ENCODE measurements around the gene DCBLD1. TPM values are rescaled to one million over a fixed set of nuclear protein-coding genes. Genes with fewer than 3 reads are reported as not detected.

DCBLD1 gene
- total and polyA plus RNA-seq, 2 of the 13 experiments (the other 11 are each of a cell fraction or from before 2014, with no cell fraction given) = 23.2 to 41.5 TPM

DNA sequence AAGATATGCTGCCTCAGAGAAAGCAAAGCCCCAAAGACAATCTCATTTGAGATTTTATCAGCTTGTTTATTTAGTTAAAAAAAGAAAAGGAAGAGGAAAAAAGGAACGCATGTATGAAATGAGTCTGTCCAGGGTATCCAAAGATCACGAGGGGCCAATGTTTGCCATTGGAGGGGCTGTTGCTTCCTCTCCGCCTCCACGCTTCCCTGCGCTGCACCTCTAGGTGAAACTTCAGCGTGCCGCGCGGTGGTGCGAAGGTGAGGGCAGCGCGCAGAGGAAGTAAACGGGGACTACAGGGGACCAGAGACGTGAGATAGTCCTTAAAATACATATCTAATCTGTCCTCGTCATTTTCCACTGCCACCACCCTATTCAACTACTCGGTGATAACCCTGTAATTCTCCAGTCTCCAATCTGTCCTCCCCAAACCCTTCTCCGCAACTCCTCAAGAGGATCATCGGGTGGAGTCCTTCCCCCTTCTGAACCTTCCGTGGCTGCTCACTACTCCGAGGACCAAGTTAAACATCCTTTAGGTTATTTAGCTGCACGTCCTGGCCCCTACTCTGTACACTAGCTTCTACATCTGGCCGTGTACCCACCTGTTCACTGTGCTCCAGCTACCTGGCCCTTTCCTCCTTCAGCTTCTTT is 1.1 kb upstream of the DCBLD1 start (continued):
- no peak for TF ChIP-seq GPN1 (CRISPR knock-in tag; IDR thresholded peaks at IDR 0.05; ENCODE audit: borderline replicate concordance)
- no peak for TF ChIP-seq NR3C1 (CRISPR knock-in tag; IDR thresholded peaks at IDR 0.05)
- TF ChIP-seq RBM39 (IDR thresholded peaks at IDR 0.05; ENCODE audit: low read depth, low read length, poor library complexity, severe bottlenecking) = no peak
- peak; percentile 92 for TF ChIP-seq SP5 (CRISPR knock-in tag; IDR thresholded peaks at IDR 0.05; ENCODE audit: borderline replicate concordance, low read depth)
- TF ChIP-seq MZF1 (CRISPR knock-in tag; IDR thresholded peaks at IDR 0.05; ENCODE audit: borderline replicate concordance) = no peak
- no peak for TF ChIP-seq ZFX (CRISPR knock-in tag; IDR thresholded peaks at IDR 0.05; ENCODE audit: low read depth)
- TF ChIP-seq FOSL2 (CRISPR knock-in tag; IDR thresholded peaks at IDR 0.05) = peak; percentile 70
- peak; percentile 82; the same call in 1 of the 2 replicates for TF ChIP-seq FOXC1 (CRISPR knock-in tag; IDR thresholded peaks at IDR 0.05; ENCODE audit: borderline replicate concordance)
- TF ChIP-seq CBX1 (IDR thresholded peaks at IDR 0.05; ENCODE audit: low read depth) = no peak
- TF ChIP-seq ZNF691 (CRISPR knock-in tag; IDR thresholded peaks at IDR 0.05; ENCODE audit: borderline replicate concordance, low read depth) = no peak
- TF ChIP-seq, protein P1, sequence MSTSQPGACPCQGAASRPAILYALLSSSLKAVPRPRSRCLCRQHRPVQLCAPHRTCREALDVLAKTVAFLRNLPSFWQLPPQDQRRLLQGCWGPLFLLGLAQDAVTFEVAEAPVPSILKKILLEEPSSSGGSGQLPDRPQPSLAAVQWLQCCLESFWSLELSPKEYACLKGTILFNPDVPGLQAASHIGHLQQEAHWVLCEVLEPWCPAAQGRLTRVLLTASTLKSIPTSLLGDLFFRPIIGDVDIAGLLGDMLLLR (CRISPR knock-in tag; IDR thresholded peaks at IDR 0.05) = peak; percentile 71; the same call in 1 of the 2 replicates
- TF ChIP-seq TCF7L2 (IDR thresholded peaks at IDR 0.05; ENCODE audit: low read depth, low read length) = peak; percentile 42; the same call in 1 of the 2 replicates
- peak; percentile 27; the same call in 1 of the 2 replicates for TF ChIP-seq ZNF264 (CRISPR knock-in tag; IDR thresholded peaks at IDR 0.05)
- peak; percentile 48; the same call in 1 of the 2 replicates for TF ChIP-seq GFI1 (CRISPR knock-in tag; IDR thresholded peaks at IDR 0.05; ENCODE audit: borderline replicate concordance)
- TF ChIP-seq KAT2B (IDR thresholded peaks at IDR 0.05; ENCODE audit: borderline replicate concordance, low read depth, low read length) = no peak
- no peak for TF ChIP-seq CBX2 (IDR thresholded peaks at IDR 0.05; ENCODE audit: low read depth, low read length)
- no peak for TF ChIP-seq CBX2 (CRISPR knock-in tag; IDR thresholded peaks at IDR 0.05; ENCODE audit: low read depth)
- TF ChIP-seq SP4 (CRISPR knock-in tag; IDR thresholded peaks at IDR 0.05) = no peak
- TF ChIP-seq ZNF260 (CRISPR knock-in tag; IDR thresholded peaks at IDR 0.05; ENCODE audit: borderline replicate concordance, low read depth) = no peak
- TF ChIP-seq, protein P2, sequence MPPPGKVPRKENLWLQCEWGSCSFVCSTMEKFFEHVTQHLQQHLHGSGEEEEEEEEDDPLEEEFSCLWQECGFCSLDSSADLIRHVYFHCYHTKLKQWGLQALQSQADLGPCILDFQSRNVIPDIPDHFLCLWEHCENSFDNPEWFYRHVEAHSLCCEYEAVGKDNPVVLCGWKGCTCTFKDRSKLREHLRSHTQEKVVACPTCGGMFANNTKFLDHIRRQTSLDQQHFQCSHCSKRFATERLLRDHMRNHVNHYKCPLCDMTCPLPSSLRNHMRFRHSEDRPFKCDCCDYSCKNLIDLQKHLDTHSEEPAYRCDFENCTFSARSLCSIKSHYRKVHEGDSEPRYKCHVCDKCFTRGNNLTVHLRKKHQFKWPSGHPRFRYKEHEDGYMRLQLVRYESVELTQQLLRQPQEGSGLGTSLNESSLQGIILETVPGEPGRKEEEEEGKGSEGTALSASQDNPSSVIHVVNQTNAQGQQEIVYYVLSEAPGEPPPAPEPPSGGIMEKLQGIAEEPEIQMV (CRISPR knock-in tag; IDR thresholded peaks at IDR 0.05; ENCODE audit: low read depth) = 0 out of 2 replicates have a peak, but pooled peaks have one; percentile 30
- TF ChIP-seq ZNF44 (CRISPR knock-in tag; IDR thresholded peaks at IDR 0.05) = 0 out of 2 replicates have a peak, but pooled peaks have one; percentile 55
- peak; percentile 41; the same call in 1 of the 2 replicates for TF ChIP-seq ZNF766 (CRISPR knock-in tag; IDR thresholded peaks at IDR 0.05; ENCODE audit: borderline replicate concordance)
- TF ChIP-seq ZNF430 (CRISPR knock-in tag; IDR thresholded peaks at IDR 0.05) = peak; percentile 75; the same call in 1 of the 2 replicates
- peak; percentile 73; the same call in 1 of the 2 replicates for TF ChIP-seq ZBTB20 (CRISPR knock-in tag; IDR thresholded peaks at IDR 0.05; ENCODE audit: borderline replicate concordance, low read depth)
- TF ChIP-seq, protein P3, sequence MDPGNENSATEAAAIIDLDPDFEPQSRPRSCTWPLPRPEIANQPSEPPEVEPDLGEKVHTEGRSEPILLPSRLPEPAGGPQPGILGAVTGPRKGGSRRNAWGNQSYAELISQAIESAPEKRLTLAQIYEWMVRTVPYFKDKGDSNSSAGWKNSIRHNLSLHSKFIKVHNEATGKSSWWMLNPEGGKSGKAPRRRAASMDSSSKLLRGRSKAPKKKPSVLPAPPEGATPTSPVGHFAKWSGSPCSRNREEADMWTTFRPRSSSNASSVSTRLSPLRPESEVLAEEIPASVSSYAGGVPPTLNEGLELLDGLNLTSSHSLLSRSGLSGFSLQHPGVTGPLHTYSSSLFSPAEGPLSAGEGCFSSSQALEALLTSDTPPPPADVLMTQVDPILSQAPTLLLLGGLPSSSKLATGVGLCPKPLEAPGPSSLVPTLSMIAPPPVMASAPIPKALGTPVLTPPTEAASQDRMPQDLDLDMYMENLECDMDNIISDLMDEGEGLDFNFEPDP (CRISPR knock-in tag; conservative IDR thresholded peaks at IDR 0.05) = 0 out of 2 replicates have a peak, but pooled peaks have one; percentile 93
- no peak for TF ChIP-seq SRSF4 (IDR thresholded peaks at IDR 0.05; ENCODE audit: low read depth, low read length, poor library complexity, severe bottlenecking)
- no peak for TF ChIP-seq ZNF761 (CRISPR knock-in tag; conservative IDR thresholded peaks at IDR 0.05)
